HS-5 (cell line): ENCODE results near the gene UVSSA.

Source experiments
- DNase-seq: peaks from one replicate; pipeline ENCODE4 v3.0.0-alpha.2; 2012; ENCODE audit warnings: low read depth

Gene UVSSA, protein sequence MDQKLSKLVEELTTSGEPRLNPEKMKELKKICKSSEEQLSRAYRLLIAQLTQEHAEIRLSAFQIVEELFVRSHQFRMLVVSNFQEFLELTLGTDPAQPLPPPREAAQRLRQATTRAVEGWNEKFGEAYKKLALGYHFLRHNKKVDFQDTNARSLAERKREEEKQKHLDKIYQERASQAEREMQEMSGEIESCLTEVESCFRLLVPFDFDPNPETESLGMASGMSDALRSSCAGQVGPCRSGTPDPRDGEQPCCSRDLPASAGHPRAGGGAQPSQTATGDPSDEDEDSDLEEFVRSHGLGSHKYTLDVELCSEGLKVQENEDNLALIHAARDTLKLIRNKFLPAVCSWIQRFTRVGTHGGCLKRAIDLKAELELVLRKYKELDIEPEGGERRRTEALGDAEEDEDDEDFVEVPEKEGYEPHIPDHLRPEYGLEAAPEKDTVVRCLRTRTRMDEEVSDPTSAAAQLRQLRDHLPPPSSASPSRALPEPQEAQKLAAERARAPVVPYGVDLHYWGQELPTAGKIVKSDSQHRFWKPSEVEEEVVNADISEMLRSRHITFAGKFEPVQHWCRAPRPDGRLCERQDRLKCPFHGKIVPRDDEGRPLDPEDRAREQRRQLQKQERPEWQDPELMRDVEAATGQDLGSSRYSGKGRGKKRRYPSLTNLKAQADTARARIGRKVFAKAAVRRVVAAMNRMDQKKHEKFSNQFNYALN

GRCh38 chr4:1346781-1347409 is at the start of gene UVSSA:
Gene UVSSA, plus strand, starts transcription at chr4:1347208. Its CDS starts 884 bp downstream, at chr4:1348092.
- peak; percentile 94 for DNase-seq

DNA sequence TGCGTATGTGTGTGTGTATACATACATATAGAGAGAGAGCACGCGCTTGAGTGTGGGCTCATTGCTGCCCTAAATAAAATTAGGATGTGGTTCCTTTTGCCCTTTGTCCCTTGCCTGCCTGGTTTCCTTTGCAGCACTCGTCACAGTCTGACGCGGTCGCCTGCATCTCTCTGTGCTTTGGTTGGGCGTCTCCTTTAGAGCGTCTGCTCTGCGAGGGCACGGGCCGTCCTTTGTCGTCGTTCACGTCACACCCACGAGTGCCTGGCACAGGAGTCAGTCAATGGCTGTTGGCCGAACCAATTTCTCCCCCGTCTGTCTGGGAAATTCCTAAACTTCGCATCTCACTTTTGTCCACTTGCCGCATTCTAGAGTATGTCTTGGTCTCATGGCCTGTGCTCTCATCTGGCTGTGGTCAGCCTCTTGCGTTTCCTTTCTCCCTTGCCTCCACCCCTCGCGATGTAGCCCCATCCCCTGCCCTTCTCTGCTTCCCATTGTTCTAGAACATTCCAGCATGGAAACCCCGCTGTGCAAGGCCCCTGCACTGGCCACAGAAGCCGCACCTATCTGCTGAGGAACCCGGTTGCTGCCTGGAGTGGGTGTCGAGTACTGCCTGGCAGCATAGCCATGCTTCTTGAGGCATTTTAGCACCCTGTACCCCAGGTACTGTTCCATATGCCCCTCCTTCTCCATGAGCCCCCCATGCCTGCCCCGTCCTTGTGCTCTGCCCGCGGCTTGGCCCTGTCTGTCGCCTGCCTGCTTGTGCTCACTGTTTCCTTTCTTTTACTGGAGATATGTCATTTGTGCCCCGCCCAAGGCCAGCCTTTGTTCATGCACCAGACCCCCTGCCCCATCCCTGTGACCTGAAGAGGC is 49.3 kb upstream of the UVSSA start:
- DNase-seq, result no peak

GRCh38 chr4:1298461-1298860 is 48.5 kb upstream of the UVSSA start:
- DNase-seq, result no peak

DNA sequence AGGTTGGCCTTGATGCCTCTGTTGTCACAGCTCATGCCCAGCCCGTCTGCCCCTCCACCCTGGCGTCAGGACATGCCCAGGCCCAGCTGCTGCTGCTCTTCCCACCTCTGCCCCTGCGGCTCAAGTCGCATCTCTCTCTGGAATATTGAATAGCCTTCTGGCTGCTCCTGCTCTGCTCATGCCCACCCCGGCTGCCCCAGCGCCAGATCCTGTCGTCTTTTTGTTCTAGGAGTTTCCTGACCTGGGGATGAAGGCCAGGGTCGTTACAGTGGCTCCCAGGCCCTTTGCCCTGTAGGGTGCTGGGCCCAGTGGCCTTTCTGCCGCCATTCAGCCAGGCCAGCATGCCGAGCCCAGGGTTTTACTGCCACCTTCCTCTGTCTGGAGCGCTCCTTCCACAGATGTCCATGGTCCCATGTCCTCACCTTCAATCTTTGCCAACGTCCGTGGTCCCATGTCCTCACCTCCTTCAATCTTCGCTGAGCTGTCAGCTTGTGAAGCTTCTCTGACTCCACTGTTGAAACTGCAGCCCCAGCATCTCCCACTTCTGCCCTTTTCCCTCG is 47.6 kb upstream of the UVSSA start:
- no peak for DNase-seq

DNA sequence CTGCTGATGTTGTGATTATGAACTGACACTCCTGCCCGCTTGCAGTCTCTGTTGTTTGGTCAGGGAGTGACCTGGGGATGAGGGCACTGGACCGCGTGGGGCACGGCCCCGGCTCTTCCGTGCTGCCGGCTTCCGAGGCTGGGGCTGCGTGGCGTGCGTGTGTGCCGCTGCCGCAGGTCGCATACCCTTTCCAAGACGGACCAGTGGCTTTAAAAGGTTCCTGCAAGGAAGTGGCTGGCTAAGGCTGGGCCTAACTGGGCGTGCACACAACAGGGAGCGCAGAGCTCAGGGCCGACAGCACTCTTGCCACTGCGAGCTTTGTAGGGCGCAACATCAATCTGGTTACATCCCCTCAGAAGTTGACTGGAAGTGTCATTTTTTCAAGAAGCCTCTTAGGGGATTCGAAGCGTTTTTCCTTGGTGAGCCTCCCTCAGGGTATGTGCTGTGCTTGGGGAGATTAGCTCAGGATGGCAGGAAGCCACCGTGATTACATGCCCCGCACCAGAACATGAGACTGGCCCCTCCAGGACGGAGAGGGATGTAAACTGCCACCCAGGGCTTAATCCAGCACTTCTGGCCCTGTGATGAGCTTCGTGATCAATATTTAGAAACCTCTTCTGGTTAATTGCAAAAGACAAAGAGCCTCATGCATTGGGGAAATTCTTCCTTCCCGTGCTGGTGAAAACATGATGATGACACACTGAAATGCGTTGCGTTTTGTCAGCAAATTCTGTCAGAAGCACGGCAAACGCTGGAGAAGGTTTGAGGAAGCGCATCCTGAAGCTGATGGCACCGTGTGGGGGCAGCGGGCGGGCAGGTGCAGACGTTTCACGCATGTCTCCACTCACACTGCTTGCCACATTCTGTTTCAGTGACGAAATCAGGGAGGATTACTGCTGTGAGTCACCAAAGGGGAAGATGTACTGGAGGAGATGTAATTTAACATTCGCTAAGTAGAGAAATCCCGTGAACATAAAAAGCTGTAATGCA is 46.2 kb upstream of the UVSSA start:
- peak; percentile 47 for DNase-seq

DNA sequence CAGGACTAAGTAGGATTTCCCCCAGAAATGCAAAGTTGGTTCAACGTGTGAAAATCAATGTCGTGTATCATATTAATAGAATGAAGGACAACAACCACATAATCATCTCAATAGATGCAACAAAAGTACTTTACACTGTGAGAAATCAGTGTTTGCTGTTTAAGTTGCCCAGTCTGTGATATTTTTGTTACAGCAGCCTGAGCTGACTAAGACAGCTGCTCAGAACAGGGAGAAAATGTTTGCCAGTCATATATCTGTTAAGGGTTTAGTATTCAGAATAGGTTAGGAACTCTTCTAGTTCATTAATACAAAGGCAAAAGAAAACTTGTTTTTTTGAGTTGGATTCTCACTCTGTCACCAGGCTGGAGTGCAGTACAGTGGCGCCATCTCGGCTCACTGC is 44.8 kb upstream of the UVSSA start:
- no peak for DNase-seq

DNA sequence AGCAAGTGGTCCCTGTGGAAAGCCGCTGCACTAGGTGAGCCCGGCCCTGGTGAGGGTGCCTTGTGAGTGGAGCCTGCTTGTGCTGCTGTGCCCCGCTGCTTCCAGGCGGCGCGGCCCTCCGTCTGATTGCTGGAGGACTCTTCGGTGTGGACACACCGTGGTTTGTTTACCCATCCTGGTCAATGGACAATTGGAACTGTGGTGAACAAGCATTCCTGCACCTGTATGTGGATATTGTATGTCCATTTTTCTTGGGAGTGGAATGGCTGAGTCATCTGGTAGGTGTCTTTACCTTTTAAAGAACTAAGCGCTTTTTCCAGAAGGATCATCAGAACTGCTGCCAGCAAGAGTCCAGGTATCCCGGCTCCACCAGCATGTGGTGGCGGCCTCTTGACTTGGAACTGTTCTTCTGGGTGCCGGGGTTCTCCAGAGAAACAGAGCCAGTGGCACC is 41.7 kb upstream of the UVSSA start:
- no peak for DNase-seq

DNA sequence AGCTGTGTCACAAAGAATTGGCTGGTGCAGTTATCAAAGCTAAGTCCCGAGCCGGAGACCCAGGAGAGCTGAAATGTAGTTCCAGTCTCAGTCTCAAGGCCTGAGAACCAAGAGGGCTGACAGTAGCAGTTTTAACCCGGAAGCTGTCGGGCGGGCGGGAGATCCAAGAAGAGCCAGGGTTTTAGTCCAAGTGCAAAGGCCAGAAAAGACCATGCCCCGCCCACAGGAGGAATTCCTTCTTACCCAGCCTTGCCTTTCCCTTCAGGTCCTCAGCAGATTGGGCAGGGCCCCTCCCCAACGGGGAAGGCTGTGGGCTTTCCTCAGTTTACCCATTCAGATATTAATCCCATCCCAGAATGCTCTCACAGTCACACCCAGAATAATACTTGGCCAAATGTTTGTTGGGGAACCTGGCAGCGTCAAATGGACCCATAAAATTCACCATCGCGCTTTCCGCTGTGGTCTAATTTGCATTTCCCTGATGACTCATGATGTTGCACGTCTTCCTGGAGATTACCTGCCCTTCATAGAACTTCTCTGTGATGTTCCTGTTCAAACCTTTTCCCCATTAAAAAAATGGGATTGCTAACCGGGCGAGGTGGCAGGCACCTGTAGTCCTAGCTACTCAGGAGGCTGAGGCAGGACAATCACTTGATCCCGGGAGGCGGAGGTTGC is 41.1 kb upstream of the UVSSA start:
- DNase-seq, result no peak

- no peak for DNase-seq
Measured at GRCh38 chr4:1307951-1308735, 38.9 kb upstream of the UVSSA start.

DNA sequence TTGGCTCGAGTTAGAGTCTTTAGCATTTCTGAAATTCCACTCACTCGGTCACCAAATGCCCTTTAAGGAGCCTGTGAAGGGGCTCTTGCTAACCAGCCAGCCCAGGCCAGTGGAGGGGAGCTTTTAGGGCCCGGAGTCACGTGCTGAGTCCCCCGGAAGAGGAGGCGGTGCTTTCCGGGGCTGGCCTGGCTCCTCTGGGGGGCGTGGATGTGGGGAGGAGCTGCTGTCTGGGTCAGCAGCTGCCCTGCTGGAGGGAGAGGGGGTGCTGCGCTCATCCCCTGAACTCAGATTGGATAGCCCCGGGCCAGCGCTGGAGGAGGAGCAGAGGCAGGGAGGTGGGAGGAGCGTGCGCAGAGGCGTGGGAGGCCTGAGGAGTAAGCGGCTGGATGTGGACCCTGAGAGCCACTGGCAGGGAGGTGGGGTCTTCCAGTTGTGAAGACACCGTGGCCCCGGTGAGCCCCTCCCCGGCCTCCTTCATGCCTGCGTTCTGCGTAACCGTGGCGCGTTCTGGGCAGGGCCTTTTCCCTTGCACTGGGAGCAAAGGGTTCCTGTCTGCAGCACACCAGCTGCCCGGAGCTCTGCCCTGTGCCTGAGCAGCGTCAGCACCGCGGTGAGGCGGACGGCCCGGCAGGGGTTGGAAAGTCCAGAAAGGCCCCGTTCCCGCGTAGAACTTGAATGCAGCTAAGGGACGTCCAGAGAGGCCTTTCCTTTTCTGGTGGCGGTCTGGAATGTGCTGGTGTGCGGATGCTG is 37.6 kb upstream of the UVSSA start:
- no peak for DNase-seq

DNA sequence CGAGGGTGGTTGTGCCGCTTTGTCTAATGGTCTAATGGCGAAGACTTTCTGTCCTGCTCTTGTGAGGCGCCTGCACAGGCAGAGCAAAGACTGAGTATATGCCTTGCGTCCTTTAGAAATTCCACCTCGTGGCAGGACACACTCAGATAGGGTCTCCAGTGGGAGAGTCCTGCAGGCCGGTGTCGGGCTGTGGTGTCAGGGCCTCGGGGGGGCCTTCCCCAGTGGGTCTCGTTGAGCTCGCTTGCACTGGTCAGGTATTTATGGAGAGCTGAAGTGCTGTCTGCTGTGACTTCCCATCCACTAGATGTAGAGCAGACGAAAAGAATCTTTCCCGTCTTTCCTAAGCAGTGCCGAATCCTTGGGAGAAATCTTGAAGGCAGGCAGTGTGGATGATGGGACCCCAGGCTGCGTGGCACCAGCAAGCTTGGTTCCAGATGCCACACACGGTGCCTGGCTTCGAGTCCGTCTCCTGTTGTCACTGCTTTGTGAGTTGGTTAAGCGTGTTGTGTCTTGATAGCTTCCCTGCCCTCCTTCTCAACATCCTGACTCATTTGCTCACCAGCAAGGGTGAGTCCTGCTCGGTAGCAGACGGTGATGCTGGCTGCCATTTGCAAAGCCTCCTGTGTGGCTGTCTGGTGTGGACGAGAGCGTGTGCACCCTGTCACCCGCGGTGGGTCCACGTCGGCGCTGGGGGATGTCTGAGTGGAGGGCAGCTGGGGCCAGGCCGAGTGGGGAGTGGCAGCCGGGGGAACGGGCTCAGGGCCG is 36.8 kb upstream of the UVSSA start:
- no peak for DNase-seq

- no peak for DNase-seq
Measured at GRCh38 chr4:1310796-1311631, 36.0 kb upstream of the UVSSA start.

DNA sequence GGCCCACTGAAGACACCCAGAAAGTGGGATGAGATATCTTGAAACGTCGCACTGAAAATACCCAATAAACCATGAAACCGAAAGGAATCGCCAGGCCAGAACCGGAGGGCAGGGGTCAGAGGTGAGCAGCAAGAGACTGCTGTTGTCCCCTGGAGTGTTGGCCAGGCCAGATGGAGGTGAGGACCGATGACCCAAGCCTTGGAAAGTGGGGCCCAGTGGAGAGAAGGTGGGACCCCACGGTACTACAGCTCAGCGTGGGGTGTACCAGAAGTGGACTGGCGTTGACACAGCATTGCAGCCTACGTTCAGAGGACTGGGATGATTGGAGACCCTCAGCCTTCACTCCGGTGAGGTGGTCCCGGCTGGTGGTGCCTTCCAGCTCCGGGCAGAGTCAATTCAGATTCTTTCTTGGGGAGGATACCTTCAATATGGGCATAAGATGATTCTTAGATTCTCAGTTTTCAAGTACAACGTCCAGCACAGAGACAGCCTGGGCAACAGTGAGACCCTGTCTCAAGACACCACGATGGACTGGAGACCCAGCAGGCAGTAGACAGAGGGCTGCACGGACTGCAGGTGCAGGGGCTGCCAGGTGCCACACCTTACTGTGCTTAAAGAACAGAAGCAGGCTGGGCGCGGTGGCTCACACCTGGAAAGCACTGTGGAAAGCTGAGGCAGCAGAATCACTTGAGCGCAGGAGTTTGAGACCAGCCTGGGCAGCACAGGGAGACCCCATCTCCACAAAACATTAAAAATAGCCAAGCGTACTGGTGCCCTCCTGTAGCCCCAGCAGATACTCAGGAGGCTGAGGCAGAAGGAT is 34.0 kb upstream of the UVSSA start:
- DNase-seq, result no peak

- no peak for DNase-seq
Measured at GRCh38 chr4:1315306-1315705, 31.7 kb upstream of the UVSSA start.

DNA sequence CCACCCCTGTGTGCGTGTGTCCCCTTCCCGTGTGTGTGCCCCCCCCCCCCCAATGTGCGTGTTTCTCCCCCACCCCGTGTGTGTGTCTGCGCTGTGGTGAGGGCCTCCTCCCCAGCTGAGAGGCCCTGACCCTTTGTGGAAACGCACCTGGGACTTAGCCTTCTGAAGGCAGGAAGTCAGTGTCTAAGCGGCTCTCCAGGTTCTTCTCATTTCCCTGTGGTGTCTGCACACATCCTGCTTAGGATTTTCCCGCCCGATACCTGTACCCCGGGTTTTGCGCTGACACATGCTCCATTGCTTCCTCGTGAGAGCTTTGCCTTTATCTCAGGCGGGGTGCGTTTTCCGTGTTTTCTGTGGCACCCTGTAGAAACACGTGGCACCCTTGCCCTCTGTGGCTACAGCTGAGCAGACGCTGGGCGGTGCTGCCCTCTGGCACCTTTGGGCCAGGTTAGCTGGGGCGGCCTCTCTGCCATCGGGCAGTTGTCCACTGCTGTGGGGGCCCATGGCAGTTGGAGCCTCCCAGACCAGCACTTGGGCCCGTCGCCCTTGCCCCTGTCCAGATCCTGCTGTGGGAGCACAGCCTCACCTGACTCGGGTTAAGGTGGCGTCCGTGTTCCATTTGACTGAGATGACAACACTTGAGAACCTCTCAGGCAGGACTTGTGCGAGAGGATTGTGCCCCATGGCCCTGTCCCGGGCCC is 31.0 kb upstream of the UVSSA start:
- DNase-seq, result no peak
